ENCODE data around the gene TRPC4AP. TPM values are rescaled to one million over a fixed set of nuclear protein-coding genes. Genes with fewer than 3 reads are reported as not detected.

TRPC4AP gene
- total and polyA plus RNA-seq, 4 donors = 35.8 to 82.2 (median 67.6) TPM

GRCh38 chr20:34952671-34953070 lies 139.9 kb downstream of the TRPC4AP start:
- no peaks in the 10 kb centered on the region for H3K9me3 ChIP-seq (ENCODE audit: control insufficient read depth, insufficient read depth, low read length)
- H3K27me3 ChIP-seq (ENCODE audit: control insufficient read depth, insufficient read depth, low read length) = no peaks in the 10 kb centered on the region
- H3K4me1 ChIP-seq (ENCODE audit: control insufficient read depth, insufficient read depth, low read length) = peaks cover 19% of the 10 kb centered on the region
- no peak overlapping the region for H3K27ac ChIP-seq (ENCODE audit: low read depth, low read length)
- DNase-seq (ENCODE audit: low read depth in 4 of 6, low spot score in 6 of 6) = peak in 1 of 6 donors; percentile 2
- no CpG with 5 or more reads among the region's 5 CpGs for WGBS (ENCODE audit: insufficient coverage)
- peaks cover 14% of the 10 kb centered on the region for H3K36me3 ChIP-seq (ENCODE audit: control insufficient read depth, insufficient read depth, low read length)
- H3K4me3 ChIP-seq (ENCODE audit: low read depth, low read length) = no peak overlapping the region

Small RNA genes within 50 kb of the gene (small RNA-seq; reads per million reads assigned to genes)
- 0.73 reads per million, percentile 70 among the genes with 10 or more reads in this experiment for gene MIR499A (ENCODE audit: low replicate concordance)
- not detected for gene RF00275 (ENCODE audit: low replicate concordance)
- gene RNU6-407P (ENCODE audit: low replicate concordance) = not detected

Other genes starting within 250 kb of the TRPC4AP start
- gene GGT7, start 220.0 kb downstream of the TRPC4AP start, total RNA-seq = 10 to 100 TPM; 10.8 to 22.0 TPM
- 10 to 100 TPM; 64.3 to 85.2 TPM for gene GGT7, start 220.0 kb downstream of the TRPC4AP start, polyA plus RNA-seq (ENCODE audit: insufficient read length in 2 of 2)
- gene ACSS2, start 216.2 kb downstream of the TRPC4AP start, total RNA-seq = 10 to 100 TPM; 27.8 to 35.3 TPM
- gene ACSS2, start 216.2 kb downstream of the TRPC4AP start, polyA plus RNA-seq (ENCODE audit: insufficient read length in 2 of 2) = 10 to 100 TPM; 38.2 to 48.5 TPM
- 10 to 100 TPM; 34.5 to 49.4 TPM for gene GSS, start 137.0 kb downstream of the TRPC4AP start, total RNA-seq
- gene GSS, start 137.0 kb downstream of the TRPC4AP start, polyA plus RNA-seq (ENCODE audit: insufficient read length in 2 of 2) = 10 to 100 TPM; 44.3 to 51.0 TPM
- 1 to 10 TPM in 1 of 2 donors, under 1 TPM in 1; 0.89 to 1.6 TPM for gene MYH7B, start 136.9 kb downstream of the TRPC4AP start, total RNA-seq
- 1 to 10 TPM; 5.5 to 6.4 TPM for gene MYH7B, start 136.9 kb downstream of the TRPC4AP start, polyA plus RNA-seq (ENCODE audit: insufficient read length in 2 of 2)
- 10 to 100 TPM; 17.2 to 17.4 TPM for gene EDEM2, start 54.5 kb upstream of the TRPC4AP start, total RNA-seq
- 10 to 100 TPM; 11.6 to 13.3 TPM for gene EDEM2, start 54.5 kb upstream of the TRPC4AP start, polyA plus RNA-seq (ENCODE audit: insufficient read length in 2 of 2)
- 10 to 100 TPM; 16.3 to 50.3 TPM for gene PROCR, start 79.3 kb upstream of the TRPC4AP start, total RNA-seq
- gene PROCR, start 79.3 kb upstream of the TRPC4AP start, polyA plus RNA-seq (ENCODE audit: insufficient read length in 2 of 2) = 10 to 100 TPM; 17.5 to 17.8 TPM
- gene MMP24, start 133.9 kb upstream of the TRPC4AP start, total RNA-seq = 10 to 100 TPM; 15.3 to 24.2 TPM
- gene MMP24, start 133.9 kb upstream of the TRPC4AP start, polyA plus RNA-seq (ENCODE audit: insufficient read length in 2 of 2) = 10 to 100 TPM; 46.6 to 51.0 TPM
- 10 to 100 TPM; 10.1 to 19.1 TPM for gene MMP24OS, start 185.3 kb upstream of the TRPC4AP start, total RNA-seq
- gene MMP24OS, start 185.3 kb upstream of the TRPC4AP start, polyA plus RNA-seq (ENCODE audit: insufficient read length in 2 of 2) = 10 to 100 TPM; 66.5 to 70.6 TPM
- 100 to 1,000 TPM in 1 of 2 donors, 10 to 100 TPM in 1; 56.2 to 104 TPM for gene EIF6, start 192.0 kb upstream of the TRPC4AP start, total RNA-seq
- gene EIF6, start 192.0 kb upstream of the TRPC4AP start, polyA plus RNA-seq (ENCODE audit: insufficient read length in 2 of 2) = 100 to 1,000 TPM in 1 of 2 donors, 10 to 100 TPM in 1; 99.8 to 106 TPM
- gene FAM83C, start 199.6 kb upstream of the TRPC4AP start, total RNA-seq = not detected
- under 1 TPM in 1 of 2 donors, not detected in 1; 0.05 TPM for gene FAM83C, start 199.6 kb upstream of the TRPC4AP start, polyA plus RNA-seq (ENCODE audit: insufficient read length in 2 of 2)

Data from spinal cord (tissue), 10 donors.